PFSK-1 (cell line): ENCODE results near the gene TRAF3IP3.

Experiments
- FOXP2 ChIP-seq: optimal IDR thresholded peaks from 2 replicates; pipeline ENCODE3; 2011; ENCODE audit warnings: borderline replicate concordance, control low read depth, inconsistent platforms; ENCODE audit not compliant: insufficient read depth; ENCODE audit errors: extremely low read length, extremely low read depth
- POLR2AphosphoS5 ChIP-seq: IDR thresholded peaks from 2 replicates; pipeline ENCODE4 v1.6.1; 2012; ENCODE audit warnings: low read depth, mild to moderate bottlenecking, control low read depth, low read length, moderate library complexity
- SIN3A ChIP-seq: IDR thresholded peaks from 2 replicates; pipeline ENCODE4 v1.6.1; 2012; ENCODE audit warnings: mild to moderate bottlenecking, low read length, moderate library complexity, borderline replicate concordance; ENCODE audit not compliant: insufficient read depth

GRCh38 chr1:209741193-209741592 is 14.7 kb upstream of the TRAF3IP3 start:
- no peak for TF ChIP-seq FOXP2
- TF ChIP-seq POLR2AphosphoS5: no peak
- TF ChIP-seq SIN3A: no peak
